NCI-H2196 treated with DMSO at 0.1 percent for 48 hours (cell line): Measurements from ENCODE around the gene TAF9.
A peak's percentile ranks its signal among the peaks of the same experiment; 100 is the strongest.
"Not testable (repeated sequence)": the region's sequence is repeated elsewhere in the genome, so short reads cannot be mapped to it uniquely, and the experiment has no call there.

Experiments used
- DNase-seq: peaks from one replicate; lab custom pipeline; 2025; ENCODE audit not compliant: unreplicated experiment; lab: John Stamatoyannopoulos, UW

Gene TAF9

DNA sequence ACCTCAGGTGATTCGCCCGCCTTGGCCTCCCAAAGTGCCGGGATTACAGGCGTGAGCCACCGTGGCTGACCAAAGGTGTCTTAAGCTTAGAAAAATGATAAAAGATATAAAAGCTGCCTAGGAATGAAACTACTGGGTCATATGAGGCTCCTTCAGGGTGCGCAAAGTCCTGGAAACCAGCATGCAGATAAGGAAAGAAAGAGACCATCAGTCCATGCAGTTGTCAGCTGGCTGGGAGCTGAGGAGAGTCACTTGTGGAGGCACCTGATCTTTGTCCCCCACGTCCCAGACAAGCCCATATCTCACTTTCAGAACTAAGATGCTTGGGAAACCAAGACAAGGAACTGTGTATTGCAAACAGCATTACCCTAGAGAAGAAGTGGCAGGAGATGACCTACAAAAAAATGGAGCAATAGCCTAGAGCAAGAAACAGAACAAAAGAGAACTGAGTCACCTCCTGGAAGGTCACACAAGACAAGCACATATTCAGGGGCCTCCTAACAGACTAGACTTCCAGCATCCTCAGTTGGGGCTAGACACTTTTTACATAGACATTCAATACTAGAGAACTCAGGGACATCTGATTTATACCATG is 33.9 kb downstream of the TAF9 start:
- no peak for DNase-seq

DNA sequence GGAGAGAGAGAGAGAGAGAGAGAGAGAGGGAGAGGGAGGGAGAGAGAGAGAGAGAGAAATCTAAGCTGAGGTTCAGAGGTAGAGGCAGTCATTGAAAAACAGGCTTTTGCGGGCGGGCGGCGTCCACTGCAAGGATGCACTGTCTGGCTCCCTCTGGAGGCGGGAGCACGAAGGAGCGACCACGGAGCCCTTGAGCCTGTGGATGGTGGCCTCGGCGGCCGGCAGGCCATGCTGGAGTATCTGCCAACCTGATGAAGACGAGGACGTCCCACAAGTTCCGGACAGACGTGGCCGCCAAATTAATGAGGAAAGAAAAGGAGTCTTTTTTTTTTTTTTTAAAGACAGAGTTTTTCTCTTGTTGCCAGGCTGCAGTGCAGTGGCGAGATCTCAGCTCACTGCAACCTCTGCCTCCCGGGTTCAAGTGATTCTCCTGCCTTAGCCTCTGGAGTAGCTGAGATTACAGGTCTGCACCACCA is 34.5 kb downstream of the TAF9 start:
- DNase-seq: peak; percentile 3

DNA sequence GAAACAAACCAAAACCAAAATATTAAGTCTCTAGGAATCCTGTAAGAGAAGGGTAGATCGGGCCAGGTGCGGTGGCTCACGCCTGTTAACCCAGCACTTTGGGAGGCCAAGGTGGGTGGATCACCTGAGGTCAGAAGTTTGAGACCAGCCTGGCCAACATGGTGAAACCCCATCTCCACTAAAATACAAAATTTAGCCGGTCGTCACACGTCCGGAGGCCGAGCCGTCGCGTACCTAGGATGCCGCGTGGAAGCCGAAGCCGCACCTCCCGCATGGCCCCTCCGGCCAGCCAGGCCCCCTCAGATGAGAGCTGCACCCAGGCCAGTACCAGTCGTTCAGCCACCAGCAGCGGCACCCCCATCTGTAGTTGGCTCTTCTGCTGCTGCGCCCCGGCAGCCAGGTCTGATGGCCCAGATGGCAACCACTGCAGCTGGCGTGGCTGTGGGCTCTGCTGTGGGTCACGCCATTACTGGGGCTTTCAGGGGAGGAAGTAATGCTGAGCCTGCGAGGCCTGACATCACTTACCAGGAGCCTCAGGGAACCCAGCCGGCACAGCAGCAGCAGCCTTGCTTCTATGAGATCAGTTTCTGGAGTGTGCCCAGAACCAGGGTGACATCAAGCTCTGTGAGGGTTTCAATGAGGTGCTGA is 35.5 kb downstream of the TAF9 start:
- DNase-seq: not testable (repeated sequence)

DNA sequence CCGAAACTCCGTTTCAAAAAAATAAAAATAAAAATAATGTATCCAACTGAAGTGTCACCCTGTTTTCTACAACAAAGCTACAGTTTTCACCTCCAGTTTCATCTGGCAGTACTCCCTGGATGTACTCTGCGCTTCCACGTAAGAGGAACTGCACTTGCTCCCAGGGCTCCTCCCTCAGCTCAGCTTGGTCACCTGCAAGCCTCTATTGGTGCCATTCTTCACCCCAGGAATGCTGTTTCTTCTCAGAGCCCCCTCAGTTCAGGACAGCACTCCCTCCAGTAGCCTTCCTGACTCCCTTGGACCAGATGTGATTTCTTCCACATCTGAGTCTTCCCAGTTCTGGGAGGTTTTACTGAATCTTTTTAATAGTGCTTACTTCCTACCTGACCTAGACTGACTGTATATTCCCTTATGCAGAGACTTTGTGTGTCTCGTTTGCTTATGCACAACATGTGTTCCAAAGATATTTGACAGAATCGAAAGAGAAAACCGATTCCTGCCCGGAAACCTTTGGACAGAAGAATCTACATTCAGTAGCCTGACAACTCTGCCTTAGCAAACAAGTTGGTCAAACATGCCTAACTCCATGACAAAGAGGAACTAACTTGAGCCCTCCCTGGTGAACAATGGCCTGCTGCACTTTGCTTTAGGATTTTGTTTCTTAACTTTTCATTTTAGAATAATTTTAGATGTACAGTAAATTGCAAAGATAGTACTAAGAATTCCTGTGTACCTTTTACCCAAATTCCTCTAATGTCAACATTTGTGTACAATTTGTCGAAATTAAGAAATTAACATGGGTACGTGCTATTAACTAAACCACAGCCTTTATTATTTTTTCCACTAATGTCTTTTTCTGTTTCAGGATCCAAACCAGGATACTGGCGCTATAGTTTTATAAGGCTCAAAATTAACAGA is 37.5 kb downstream of the TAF9 start:
- DNase-seq: no peak

DNA sequence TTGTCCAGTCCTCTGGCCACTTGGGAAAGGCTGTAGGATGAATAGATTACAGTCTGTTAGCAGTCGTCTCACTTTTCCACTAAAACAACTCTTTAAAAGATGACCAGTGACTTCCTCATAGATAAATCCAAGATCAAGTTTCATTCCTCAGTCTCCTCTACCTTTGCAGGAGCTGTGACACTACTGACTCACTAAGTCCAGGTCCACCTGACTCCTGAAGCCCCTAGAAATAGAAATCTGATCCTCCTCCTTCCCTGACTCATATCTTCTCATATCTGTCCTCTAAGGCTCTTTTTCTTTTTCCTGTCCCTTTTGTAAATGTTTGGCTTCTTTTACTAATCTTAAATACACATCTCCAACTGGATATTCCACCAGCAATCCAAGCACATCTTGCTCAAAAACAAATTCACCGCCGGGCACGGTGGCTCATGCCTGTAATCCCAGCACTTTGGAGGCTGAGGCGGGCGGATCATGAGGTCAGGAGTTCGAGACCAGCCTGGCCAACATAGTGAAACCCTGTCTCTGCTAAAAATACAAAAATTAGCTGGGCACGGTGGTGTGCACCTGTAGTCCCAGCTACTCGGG is 39.3 kb downstream of the TAF9 start:
- DNase-seq: no peak

DNA sequence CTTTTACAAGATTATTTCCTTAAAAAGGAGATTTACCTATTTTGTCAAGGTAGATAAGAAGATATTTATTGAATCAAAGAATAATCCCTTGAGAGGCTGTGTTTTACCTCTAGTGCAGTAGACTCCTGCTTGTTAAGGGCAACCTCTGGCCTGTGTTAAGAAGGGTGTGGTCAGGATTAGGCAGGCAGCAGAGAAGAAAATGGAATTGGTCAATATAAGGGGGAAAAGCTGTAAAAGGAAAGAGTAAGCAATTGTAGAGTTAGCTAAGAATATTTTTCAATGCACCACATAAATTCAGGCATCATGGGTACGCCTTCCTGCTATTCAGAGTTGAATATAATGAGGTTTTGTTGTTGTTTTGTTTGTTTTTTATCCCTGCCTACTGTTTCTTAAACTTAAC is 43.0 kb downstream of the TAF9 start:
- DNase-seq: no peak

DNA sequence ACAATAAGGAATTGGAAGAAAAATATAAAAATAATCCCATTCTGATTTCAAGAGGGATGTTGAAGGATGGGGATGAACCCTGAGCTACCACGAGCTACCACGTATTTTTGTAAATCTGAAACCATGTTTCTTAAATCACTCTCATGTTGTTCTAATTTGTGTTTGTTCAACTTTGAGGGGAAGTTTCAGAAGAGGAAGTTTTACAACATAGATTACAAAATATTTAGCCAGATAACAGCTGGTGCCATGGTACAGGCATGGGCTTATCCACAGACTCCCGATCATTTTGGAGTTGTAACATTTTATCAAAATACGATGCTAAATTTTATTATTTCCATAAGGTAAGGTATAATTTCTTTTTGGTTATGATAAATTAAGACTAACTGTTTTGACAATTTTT is 51.9 kb downstream of the TAF9 start:
- DNase-seq: no peak

DNA sequence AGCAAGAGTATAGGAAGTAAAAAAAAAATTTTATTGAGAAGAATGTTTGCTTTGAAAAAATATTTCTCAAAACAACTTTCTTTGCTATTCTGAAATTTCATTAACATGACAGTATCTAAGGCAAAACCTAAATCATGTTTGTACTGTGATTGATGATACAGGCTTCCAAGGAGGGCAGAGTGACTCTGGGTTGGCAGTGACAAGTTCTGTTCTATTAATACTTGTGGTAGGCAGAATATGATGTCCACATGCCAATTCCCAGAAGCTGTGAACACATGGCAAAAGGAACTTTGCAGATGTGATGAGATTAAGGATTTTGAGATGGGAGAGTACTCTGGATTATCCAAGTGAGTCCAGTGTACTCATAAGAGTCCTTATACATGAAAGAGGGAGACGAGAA is 53.3 kb downstream of the TAF9 start:
- no peak for DNase-seq
